ENCODE data around the gene KLHDC7A. TPM values are rescaled to one million over a fixed set of nuclear protein-coding genes. Genes with fewer than 3 reads are reported as not detected.

Gene KLHDC7A
- total RNA-seq, 1 experiment from 2014 or later = not detected

- H3K9me3 Mint-ChIP-seq (ENCODE audit: unreplicated experiment) = no peaks in the 10 kb centered on the region
- CTCF ChIA-PET = no interaction called here
Observed at GRCh38 chr1:18474559-18475175, 6.1 kb upstream of the KLHDC7A start.

DNA sequence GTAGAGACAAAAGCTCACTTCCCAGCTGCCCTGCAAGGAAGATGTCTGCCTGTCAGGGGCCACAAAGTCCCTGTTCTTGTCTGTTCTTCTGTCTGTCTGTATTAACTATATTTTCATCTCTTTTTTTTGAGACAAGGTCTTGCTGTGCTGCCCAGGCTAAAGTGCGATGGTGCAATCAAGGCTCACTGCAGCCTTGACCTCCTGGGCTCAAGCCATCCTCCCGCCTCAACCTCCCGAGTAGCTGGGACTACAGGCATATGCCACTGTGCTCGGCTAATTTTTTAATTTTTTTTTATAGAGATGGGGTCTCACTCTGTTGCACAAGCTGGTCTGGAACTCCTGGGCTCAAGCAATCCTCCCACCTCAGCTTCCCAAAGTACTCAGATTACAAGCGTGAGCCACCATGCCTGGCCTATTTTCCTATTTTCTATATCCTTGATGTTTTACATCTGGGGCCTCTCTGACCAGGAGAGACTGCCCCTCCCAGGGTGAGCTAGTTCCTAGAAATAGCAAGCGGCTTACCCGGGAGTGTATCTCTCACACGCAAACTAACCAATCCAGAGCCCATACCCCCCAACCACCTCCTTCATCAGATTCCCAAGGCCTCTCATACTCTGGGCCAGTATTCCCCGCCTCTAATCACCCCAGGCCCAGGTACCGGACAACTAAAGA lies 5.4 kb upstream of the KLHDC7A start:
- Mint-ChIP-seq H3K9me3 (ENCODE audit: unreplicated experiment) (no peaks in the 10 kb centered on the region), H3K36me3 (ENCODE audit: insufficient read depth, unreplicated experiment) (no peaks in the 10 kb centered on the region), H3K27me3 (ENCODE audit: insufficient read depth, unreplicated experiment) (no peaks in the 10 kb centered on the region), H3K4me3 (ENCODE audit: unreplicated experiment) (no peak overlapping the region), H3K27ac (ENCODE audit: low read depth, unreplicated experiment) (no peak overlapping the region), H3K4me1 (ENCODE audit: insufficient read depth, unreplicated experiment) (peaks cover 3% of the 10 kb centered on the region)
- POLR2A ChIA-PET = no interaction called here
- no peak for TF ChIP-seq CTCF (IDR thresholded peaks at IDR 0.05; ENCODE audit: unreplicated experiment)
- no peak for DNase-seq (ENCODE audit: unreplicated experiment)
- intact Hi-C loops (cut with micrococcal nuclease) = no loop called here
- BruUV-seq (replicated peaks) = no TSS peak
- CTCF ChIA-PET = interaction anchor here (0.6 kb wide), 1 partner anchor 660 kb away, joined by 4 read pairs; no protein-coding TSS in a partner anchor

More at GRCh38 chr1:18474559-18475175, 6.1 kb upstream of the KLHDC7A start:
- Mint-ChIP-seq H3K4me1 (ENCODE audit: insufficient read depth, unreplicated experiment) (no peaks in the 10 kb centered on the region), H3K4me3 (ENCODE audit: unreplicated experiment) (no peak overlapping the region), H3K36me3 (ENCODE audit: insufficient read depth, unreplicated experiment) (no peaks in the 10 kb centered on the region), H3K27ac (ENCODE audit: low read depth, unreplicated experiment) (no peak overlapping the region), H3K27me3 (ENCODE audit: insufficient read depth, unreplicated experiment) (no peaks in the 10 kb centered on the region)
- POLR2A ChIA-PET = no interaction called here
- BruUV-seq (replicated peaks) = no TSS peak
- TF ChIP-seq CTCF (IDR thresholded peaks at IDR 0.05; ENCODE audit: unreplicated experiment) = no peak
- intact Hi-C loops (cut with micrococcal nuclease) = no loop called here
- DNase-seq (ENCODE audit: unreplicated experiment) = no peak

DNA sequence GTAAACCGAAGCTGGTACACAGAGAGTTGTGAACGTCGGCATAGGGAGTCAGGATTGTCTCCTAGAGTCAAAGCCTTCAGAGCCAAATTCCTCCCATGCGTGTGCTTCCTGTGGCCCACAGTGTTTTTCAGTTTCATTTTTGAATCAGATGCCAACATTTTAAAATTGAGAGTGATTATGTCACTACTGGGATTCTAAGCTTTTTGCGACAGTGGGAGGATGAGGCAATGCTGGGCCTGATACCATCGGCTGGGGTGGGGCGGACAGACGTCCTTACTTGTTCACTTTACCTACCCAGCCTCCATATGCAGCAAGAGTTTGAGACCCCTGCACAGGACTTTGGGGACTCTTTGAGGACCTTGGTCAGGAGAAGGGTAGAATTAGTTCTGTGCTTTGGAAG lies 1.3 kb upstream of the KLHDC7A start:
- H3K36me3 Mint-ChIP-seq (ENCODE audit: insufficient read depth, unreplicated experiment) = no peaks in the 10 kb centered on the region
- H3K27ac Mint-ChIP-seq (ENCODE audit: low read depth, unreplicated experiment) = no peak overlapping the region
- POLR2A ChIA-PET = no interaction called here
- H3K9me3 Mint-ChIP-seq (ENCODE audit: unreplicated experiment) = peaks cover 4% of the 10 kb centered on the region
- intact Hi-C loops (cut with micrococcal nuclease) = no loop called here
- DNase-seq (ENCODE audit: unreplicated experiment) = no peak
- no peaks in the 10 kb centered on the region for H3K27me3 Mint-ChIP-seq (ENCODE audit: insufficient read depth, unreplicated experiment)
- CTCF ChIA-PET = no interaction called here
- BruUV-seq (replicated peaks) = no TSS peak
- H3K4me1 Mint-ChIP-seq (ENCODE audit: insufficient read depth, unreplicated experiment) = peaks cover 9% of the 10 kb centered on the region
- no peak for TF ChIP-seq CTCF (IDR thresholded peaks at IDR 0.05; ENCODE audit: unreplicated experiment)
- H3K4me3 Mint-ChIP-seq (ENCODE audit: unreplicated experiment) = no peak overlapping the region

DNA sequence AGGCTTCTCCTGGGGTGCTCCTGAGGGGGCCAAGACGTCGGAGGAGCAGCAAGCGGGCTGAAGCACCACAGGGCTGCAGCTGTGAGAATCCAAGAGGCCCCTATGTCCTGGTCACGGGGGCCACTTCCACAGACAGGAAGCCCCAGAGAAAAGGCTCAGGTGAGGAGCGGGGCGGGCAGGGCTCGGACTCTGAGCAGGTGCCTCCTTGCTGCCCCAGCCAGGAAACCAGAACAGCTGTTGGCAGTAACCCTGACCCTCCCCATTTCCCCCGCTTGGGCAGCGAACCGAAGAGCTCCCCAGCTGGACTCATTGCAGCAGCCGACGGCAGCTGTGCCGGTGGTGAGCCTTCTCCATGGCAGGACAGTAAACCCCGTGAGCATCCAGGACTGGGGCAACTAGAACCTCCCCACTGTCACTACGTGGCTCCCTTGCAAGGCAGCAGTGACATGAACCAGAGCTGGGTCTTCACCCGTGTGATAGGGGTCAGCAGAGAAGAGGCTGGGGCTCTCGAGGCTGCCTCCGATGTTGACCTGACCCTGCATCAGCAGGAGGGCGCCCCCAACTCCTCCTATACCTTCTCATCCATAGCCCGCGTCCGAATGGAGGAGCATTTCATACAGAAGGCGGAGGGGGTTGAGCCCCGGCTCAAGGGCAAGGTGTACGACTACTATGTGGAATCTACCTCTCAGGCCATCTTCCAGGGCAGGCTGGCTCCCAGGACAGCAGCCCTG lies 625 bp downstream of the KLHDC7A start:
- ChIA-PET CTCF (no interaction called here), POLR2A (interaction anchor here (0.7 kb wide), 1 partner anchor 188 kb away, joined by 3 read pairs; no protein-coding TSS in a partner anchor)
- Mint-ChIP-seq H3K36me3 (ENCODE audit: insufficient read depth, unreplicated experiment) (no peaks in the 10 kb centered on the region), H3K9me3 (ENCODE audit: unreplicated experiment) (peaks cover 4% of the 10 kb centered on the region), H3K27me3 (ENCODE audit: insufficient read depth, unreplicated experiment) (no peaks in the 10 kb centered on the region), H3K4me3 (ENCODE audit: unreplicated experiment) (no peak overlapping the region), H3K4me1 (ENCODE audit: insufficient read depth, unreplicated experiment) (peaks cover 9% of the 10 kb centered on the region), H3K27ac (ENCODE audit: low read depth, unreplicated experiment) (no peak overlapping the region)
- intact Hi-C loops (cut with micrococcal nuclease) = no loop called here
- DNase-seq (ENCODE audit: unreplicated experiment) = no peak
- no TSS peak for BruUV-seq (replicated peaks)
- no peak for TF ChIP-seq CTCF (IDR thresholded peaks at IDR 0.05; ENCODE audit: unreplicated experiment)
